B cell (primary cell): ENCODE results near the gene EPB41. TPM values are rescaled to one million over a fixed set of nuclear protein-coding genes. Genes with fewer than 3 reads are reported as not detected.

Experiments used
- ATAC-seq: fragments of 200-7000 bp; cut with Tn5 transposase; one replicate; pipeline ENCODE4 v1.10.0; 2021; ENCODE audit warnings: low read depth, mild to moderate bottlenecking, moderate number of reproducible peaks, moderate library complexity
- CTCF ChIA-PET: fragments of 350-600 bp; sonication (Branson Sonifier 250); formaldehyde crosslinking; loops from one replicate; lab custom pipeline; 2021; ENCODE audit warnings: antibody characterized with exemption, inconsistent platforms; lab: Charles Lee
- POLR2A ChIA-PET: fragments of 350-600 bp; sonication (Branson Sonifier 250); formaldehyde crosslinking; loops from one replicate; lab custom pipeline; 2021; ENCODE audit warnings: antibody characterized with exemption; lab: Charles Lee
- DNase-seq: peaks from one replicate; pipeline ENCODE4 v3.0.0; 2013
- H2AFZ ChIP-seq: 2 replicates; pipeline ENCODE4 v1.6.1; 2012; ENCODE audit warnings: mild to moderate bottlenecking, low read depth, low read length; ENCODE audit not compliant: insufficient read depth, poor library complexity, severe bottlenecking
- H3K27ac ChIP-seq, 2 donors: 1 replicate in 1 of 2; 2 replicates in 1 of 2; pipeline ENCODE4 v1.5.1; 2012 to 2013; ENCODE audit warnings: low read length in 2 of 2, mild to moderate bottlenecking in 2 of 2, moderate library complexity in 1 of 2
- H3K27me3 ChIP-seq, 4 experiments: fragments of 200-600 bp in 1 of 4; sonication (generic) in 1 of 4; replicated peaks in 1 of 4; 1 replicate in 2 of 4; 2 replicates in 2 of 4; pipeline versions ENCODE4 v1.6.1 to v1.7.0; 2013 to 2016; ENCODE audit warnings: low read length in 3 of 4, mild to moderate bottlenecking in 2 of 4, mixed read lengths in 1 of 4, moderate library complexity in 1 of 4; ENCODE audit not compliant: insufficient read depth in 4 of 4, control insufficient read depth in 3 of 4; ENCODE audit errors: control extremely low read depth in 1 of 4
- H3K36me3 ChIP-seq, 2 experiments: replicated peaks in 1 of 2; 1 replicate in 1 of 2; 2 replicates in 1 of 2; pipeline versions ENCODE4 v1.6.1 to v1.7.1; 2013; ENCODE audit warnings: low read length in 1 of 2; ENCODE audit not compliant: insufficient read depth in 2 of 2, control insufficient read depth in 1 of 2; ENCODE audit errors: control extremely low read depth in 1 of 2, extremely low read depth in 1 of 2
- H3K4me1 ChIP-seq, 2 donors: fragments of 200-600 bp in 1 of 2; sonication (generic) in 1 of 2; 1 replicate in 1 of 2; 2 replicates in 1 of 2; pipeline versions ENCODE4 v1.5.1 to v1.6.1; 2013 to 2017; ENCODE audit warnings: low read length in 2 of 2; ENCODE audit not compliant: control insufficient read depth in 2 of 2, insufficient read depth in 2 of 2
- H3K4me2 ChIP-seq: replicated peaks from 2 replicates; pipeline ENCODE3; 2012; ENCODE audit warnings: mild to moderate bottlenecking, low read depth, low read length; ENCODE audit not compliant: poor library complexity, severe bottlenecking
- H3K4me3 ChIP-seq, 5 experiments: fragments of 200-600 bp in 1 of 5; sonication (generic) in 1 of 5; 1 replicate in 3 of 5; 2 replicates in 2 of 5; pipeline versions ENCODE4 v1.5.1 to v1.7.0; 2011 to 2016; ENCODE audit warnings: low read length in 4 of 5, mild to moderate bottlenecking in 4 of 5, low read depth in 2 of 5, control low read depth in 1 of 5, moderate library complexity in 1 of 5; ENCODE audit not compliant: insufficient read depth in 1 of 5; ENCODE audit errors: control extremely low read depth in 1 of 5, extremely low read depth in 1 of 5
- H3K79me2 ChIP-seq: fragments of 200-600 bp; sonication (generic); one replicate; pipeline ENCODE4 v1.6.0; 2016; ENCODE audit warnings: low read length; ENCODE audit not compliant: control insufficient read depth, insufficient read depth
- H3K9ac ChIP-seq: fragments of 200-600 bp; sonication (generic); 2 replicates; pipeline ENCODE4 v1.6.1; 2017; ENCODE audit warnings: mild to moderate bottlenecking, low read length, moderate library complexity
- H3K9me3 ChIP-seq, 3 donors: one replicate each; pipeline versions ENCODE4 v1.6.1 to v1.7.1; 2013; ENCODE audit warnings: low read length in 2 of 3; ENCODE audit not compliant: control insufficient read depth in 2 of 3, insufficient read depth in 1 of 3; ENCODE audit errors: control extremely low read depth in 1 of 3
- H4K20me1 ChIP-seq: 2 replicates; pipeline ENCODE4 v1.6.0; 2012; ENCODE audit warnings: mild to moderate bottlenecking, low read length; ENCODE audit not compliant: insufficient read depth, control insufficient read depth, poor library complexity, severe bottlenecking
- H3K27ac Mint-ChIP-seq: one replicate; pipeline ENCODE4 v1.8.0; 2021; ENCODE audit warnings: mixed read lengths
- H3K27me3 Mint-ChIP-seq: one replicate; pipeline ENCODE4 v1.8.0; 2021; ENCODE audit warnings: mixed read lengths
- H3K4me1 Mint-ChIP-seq: one replicate; pipeline ENCODE4 v1.8.0; 2021; ENCODE audit warnings: mixed read lengths
- H3K4me3 Mint-ChIP-seq: one replicate; pipeline ENCODE4 v1.8.0; 2021; ENCODE audit warnings: mixed read lengths
- H3K9me3 Mint-ChIP-seq: one replicate; pipeline ENCODE4 v1.8.0; 2022; ENCODE audit warnings: mixed read lengths; ENCODE audit not compliant: insufficient read depth
- CTCF ChIP-seq: fragments of 200-600 bp; IDR thresholded peaks from one replicate; pipeline ENCODE4 v1.8.0; 2022; ENCODE audit warnings: antibody characterized with exemption, mild to moderate bottlenecking
- EZH2 ChIP-seq: IDR thresholded peaks from 2 replicates; pipeline ENCODE4 v1.6.1; 2012; ENCODE audit warnings: borderline replicate concordance, low read depth, mild to moderate bottlenecking, moderate library complexity, low read length; ENCODE audit not compliant: insufficient read depth, poor library complexity, severe bottlenecking
- WGBS: methylation state at CpG from one replicate; pipeline ENCODE4 v1.1.5; 2013; ENCODE audit warnings: missing lambda C conversion rate; ENCODE audit not compliant: insufficient coverage; 5-methylcytosine and 5-hydroxymethylcytosine counted together
- intact Hi-C: fragments of 100-400 bp; cut with micrococcal nuclease; formaldehyde crosslinking; loops from one replicate; pipeline ENCODE4 v1.10.0; 2022
- polyA plus RNA-seq: library from polyadenylated mRNA; depleted of rRNA; stranded (reverse); fragments of >200 nt; gene quantifications from 2 replicates; pipeline ENCODE4 v1.2.3, GENCODE V29; 2012
- total RNA-seq, 2 donors: library from RNA; stranded (reverse); fragments of 120-200 nt in 1 of 2; gene quantifications; 1 replicate in 1 of 2; 2 replicates in 1 of 2; pipeline versions ENCODE4 v1.2.3 to v1.2.4, GENCODE V29; 2013 to 2022

EPB41 gene
- total and polyA plus RNA-seq, 2 donors (not counting 1 experiment from before 2014, with no cell fraction given): 45.8 to 186 TPM

DNA sequence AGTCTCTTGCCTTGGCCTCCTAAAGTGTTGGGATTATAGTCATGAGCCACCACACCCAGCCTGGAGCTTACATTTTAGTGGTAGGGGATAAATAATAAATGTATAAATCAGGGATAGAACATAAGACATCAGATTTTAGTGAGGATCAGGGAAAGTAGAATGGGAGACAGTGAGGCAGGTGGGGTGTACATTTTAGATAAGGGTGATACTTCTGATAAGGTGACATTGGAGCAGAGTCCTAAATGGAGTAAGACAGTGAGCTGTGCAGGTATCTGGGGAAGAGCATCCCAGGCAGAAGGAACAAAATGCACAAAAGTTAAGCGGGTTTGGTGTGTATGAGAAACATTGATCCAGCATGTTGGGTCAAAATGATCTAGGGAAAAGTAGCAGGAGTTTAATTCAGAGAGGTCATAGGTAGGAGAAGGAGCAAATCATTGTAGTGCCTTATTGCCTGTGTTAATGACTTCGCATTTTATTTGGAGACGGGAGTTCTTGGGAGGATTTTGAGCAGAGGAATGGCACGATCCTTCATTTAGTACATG, 11.1 kb downstream of the EPB41 start:
- intact Hi-C loops: loop anchor here (5.0 kb wide), 1 partner anchor 37 kb away; no protein-coding TSS in a partner anchor
- Histone ChIP-seq H3K79me2 (peaks cover 86% of the 10 kb centered on the region), H4K20me1 (no peaks in the 10 kb centered on the region), H3K4me2 (peak overlapping the region; percentile 33), H3K9me3 (no peaks in the 10 kb centered on the region), H2AFZ (no peak overlapping the region), H3K9ac (no peak overlapping the region), H3K4me1 (peaks cover 50 to 59% of the 10 kb centered on the region in 2 donors), H3K36me3 (peaks cover 0 to 2% of the 10 kb centered on the region in 2 experiments), H3K27ac (peak overlapping the region; percentile 22 to 94), H3K4me3 (no peak overlapping the region), H3K27me3 (no peaks in the 10 kb centered on the region)
- TF ChIP-seq CTCF: no peak
- no peak for TF ChIP-seq EZH2
- H3K4me1 Mint-ChIP-seq: peaks cover 61% of the 10 kb centered on the region
- POLR2A ChIA-PET: interaction anchor here (0.6 kb wide), 2 partner anchors 561 to 680 kb away, joined by 5 read pairs; no protein-coding TSS in a partner anchor
- ATAC-seq: no peak
- no peak for DNase-seq
- 100% methylated on average over 1 of the region's 4 CpGs for WGBS
- H3K9me3 Mint-ChIP-seq: no peaks in the 10 kb centered on the region
- H3K27ac Mint-ChIP-seq: peak overlapping the region; percentile 84
- no peaks in the 10 kb centered on the region for H3K27me3 Mint-ChIP-seq
- peak overlapping the region; percentile 29 for H3K4me3 Mint-ChIP-seq
- CTCF ChIA-PET: interaction anchor here (0.7 to 1.0 kb wide), 2 partner anchors 58 to 108 kb away, joined by 3 read pairs; no protein-coding TSS in a partner anchor
